GM18505 (cell line): ENCODE data around the gene ERC1.

Experiments
- ATAC-seq: cut with Tn5 transposase; IDR thresholded peaks from one replicate; pipeline ENCODE4 v1.9.1; 2021; ENCODE audit not compliant: unreplicated experiment
- POLR2A ChIP-seq: IDR thresholded peaks from 4 replicates; pipeline ENCODE4 v1.6.1; 2011; ENCODE audit warnings: borderline replicate concordance; ENCODE audit not compliant: insufficient read depth, insufficient read length; ENCODE audit errors: extremely low read depth

The ERC1 gene

GRCh38 chr12:990661-991349, at the start of gene ERC1:
ERC1 (plus strand) TSS chr12:991223; CDS start chr12:1027904, 36,681 bp downstream.
- no peak for TF ChIP-seq POLR2A
- peak; percentile 83 for ATAC-seq

- no peak for TF ChIP-seq POLR2A
- ATAC-seq: no peak
Measured at GRCh38 chr12:943051-943450, 48.0 kb upstream of the ERC1 start.

GRCh38 chr12:944211-944610, 46.8 kb upstream of the ERC1 start:
- no peak for TF ChIP-seq POLR2A
- no peak for ATAC-seq

GRCh38 chr12:946212-946611, 44.8 kb upstream of the ERC1 start:
- ATAC-seq: no peak
- no peak for TF ChIP-seq POLR2A

- no peak for TF ChIP-seq POLR2A
- no peak for ATAC-seq
Measured at GRCh38 chr12:946631-947030, 44.4 kb upstream of the ERC1 start.

GRCh38 chr12:948238-948637, 42.8 kb upstream of the ERC1 start:
- ATAC-seq: no peak
- TF ChIP-seq POLR2A: no peak

- peak; percentile 75 for ATAC-seq
- peak; percentile 86 for TF ChIP-seq POLR2A
Measured at GRCh38 chr12:949453-950191, 41.4 kb upstream of the ERC1 start, which contains the start of gene RAD52. RAD52 (minus strand) TSS chr12:949694; CDS start chr12:933058, 16,636 bp downstream.

GRCh38 chr12:951176-951575, 39.8 kb upstream of the ERC1 start:
- ATAC-seq: no peak
- TF ChIP-seq POLR2A: no peak

GRCh38 chr12:953776-954175, 37.2 kb upstream of the ERC1 start:
- no peak for TF ChIP-seq POLR2A
- no peak for ATAC-seq

GRCh38 chr12:954741-955140, 36.3 kb upstream of the ERC1 start:
- no peak for TF ChIP-seq POLR2A
- no peak for ATAC-seq

- no peak for TF ChIP-seq POLR2A
- ATAC-seq: no peak
Measured at GRCh38 chr12:955939-956338, 35.1 kb upstream of the ERC1 start.

GRCh38 chr12:958588-959123, 32.4 kb upstream of the ERC1 start:
- no peak for ATAC-seq
- no peak for TF ChIP-seq POLR2A

GRCh38 chr12:966724-967123, 24.3 kb upstream of the ERC1 start:
- no peak for ATAC-seq
- no peak for TF ChIP-seq POLR2A

GRCh38 chr12:967641-968040, 23.4 kb upstream of the ERC1 start:
- ATAC-seq: no peak
- TF ChIP-seq POLR2A: no peak
